Astrocyte (in vitro differentiated cells and primary cell): ENCODE measurements around the gene OR1J1. TPM values are rescaled to one million over a fixed set of nuclear protein-coding genes. Genes with fewer than 3 reads are reported as not detected.

Experiments
- DNase-seq: peaks from one replicate; pipeline ENCODE4 v3.0.0-alpha.2; 2010; ENCODE audit warnings: low read depth
- FAIRE-seq: peaks from 2 replicates; lab custom pipeline; 2011; peaks lifted over from hg19 to GRCh38; lab: Jason Lieb, UNC
- H2AFZ ChIP-seq: 2 replicates; pipeline ENCODE4 v1.6.0; 2012; ENCODE audit warnings: low read depth, low read length, inconsistent platforms
- H3K27ac ChIP-seq: 2 replicates; pipeline ENCODE4 v1.5.1; 2011; ENCODE audit warnings: low read depth, low read length, inconsistent platforms
- H3K27me3 ChIP-seq: 2 replicates; pipeline ENCODE4 v1.6.0; 2011; ENCODE audit warnings: low read length, inconsistent platforms; ENCODE audit not compliant: insufficient read depth
- H3K36me3 ChIP-seq: 2 replicates; pipeline ENCODE4 v1.5.1; 2011; ENCODE audit warnings: low read length, inconsistent platforms; ENCODE audit not compliant: insufficient read depth
- H3K4me1 ChIP-seq: 2 replicates; pipeline ENCODE4 v1.5.1; 2011; ENCODE audit warnings: low read length, inconsistent platforms; ENCODE audit not compliant: insufficient read depth
- H3K4me2 ChIP-seq: 2 replicates; pipeline ENCODE4 v1.6.0; 2012; ENCODE audit warnings: low read length, inconsistent platforms
- H3K4me3 ChIP-seq: 2 replicates; pipeline ENCODE4 v1.5.1; 2011; ENCODE audit warnings: low read depth, mild to moderate bottlenecking, low read length, inconsistent platforms; ENCODE audit not compliant: insufficient read depth
- H3K79me2 ChIP-seq: 2 replicates; pipeline ENCODE4 v1.6.0; 2012; ENCODE audit warnings: mild to moderate bottlenecking, low read length, inconsistent platforms; ENCODE audit not compliant: insufficient read depth
- H3K9ac ChIP-seq: 2 replicates; pipeline ENCODE4 v1.6.0; 2012; ENCODE audit warnings: mild to moderate bottlenecking, low read length, inconsistent platforms
- H3K9me3 ChIP-seq: 2 replicates; pipeline ENCODE4 v1.5.1; 2012; ENCODE audit warnings: low read depth, mild to moderate bottlenecking, low read length, inconsistent platforms; ENCODE audit not compliant: insufficient read depth
- H4K20me1 ChIP-seq: 2 replicates; pipeline ENCODE4 v1.6.0; 2012; ENCODE audit warnings: low read length, inconsistent platforms; ENCODE audit not compliant: insufficient read depth
- H3K27ac Mint-ChIP-seq: one replicate; pipeline ENCODE4 v1.8.0; 2021; ENCODE audit warnings: mild to moderate bottlenecking, mixed read lengths; ENCODE audit not compliant: unreplicated experiment
- H3K27me3 Mint-ChIP-seq: one replicate; pipeline ENCODE4 v1.8.0; 2021; ENCODE audit warnings: low read depth, mixed read lengths; ENCODE audit not compliant: unreplicated experiment
- H3K36me3 Mint-ChIP-seq: one replicate; pipeline ENCODE4 v1.8.0; 2021; ENCODE audit warnings: low read depth, mixed read lengths; ENCODE audit not compliant: unreplicated experiment
- H3K4me1 Mint-ChIP-seq: one replicate; pipeline ENCODE4 v1.8.0; 2021; ENCODE audit warnings: low read depth, mixed read lengths; ENCODE audit not compliant: unreplicated experiment
- H3K4me3 Mint-ChIP-seq: one replicate; pipeline ENCODE4 v1.8.0; 2021; ENCODE audit warnings: mild to moderate bottlenecking, moderate library complexity, mixed read lengths; ENCODE audit not compliant: unreplicated experiment
- H3K9me3 Mint-ChIP-seq: one replicate; pipeline ENCODE4 v1.8.0; 2021; ENCODE audit warnings: mild to moderate bottlenecking, mixed read lengths; ENCODE audit not compliant: unreplicated experiment
- CTCF ChIP-seq: IDR thresholded peaks from 2 replicates; pipeline ENCODE4 v1.5.1; 2011; ENCODE audit warnings: low read depth, mild to moderate bottlenecking, inconsistent platforms, low read length, moderate library complexity; ENCODE audit not compliant: insufficient read depth
- EZH2 ChIP-seq: IDR thresholded peaks from 2 replicates; pipeline ENCODE4 v1.6.1; 2012; ENCODE audit warnings: mild to moderate bottlenecking, low read length, inconsistent platforms; ENCODE audit not compliant: insufficient read depth
- total RNA-seq: library from RNA; stranded (reverse); gene quantifications from 2 replicates; pipeline ENCODE4 v1.2.1, GENCODE V29; 2021

OR1J1 gene
- total RNA-seq, 1 donor from 2014 or later: not detected

GRCh38 chr9:122466456-122466855, 11.3 kb downstream of the OR1J1 start:
- DNase-seq (no peak), FAIRE-seq (no peak)
- no peak overlapping the region for H3K4me3 ChIP-seq
- Mint-ChIP-seq H3K27me3 (peaks cover 39% of the 10 kb centered on the region), H3K4me3 (no peak overlapping the region), H3K36me3 (no peaks in the 10 kb centered on the region), H3K27ac (no peak overlapping the region), H3K4me1 (no peaks in the 10 kb centered on the region), H3K9me3 (peaks cover 11% of the 10 kb centered on the region)
- no peak overlapping the region for H3K9ac ChIP-seq
- H4K20me1 ChIP-seq: no peaks in the 10 kb centered on the region
- H2AFZ ChIP-seq: no peak overlapping the region
- H3K4me2 ChIP-seq: no peak overlapping the region
- no peaks in the 10 kb centered on the region for H3K4me1 ChIP-seq
- no peaks in the 10 kb centered on the region for H3K9me3 ChIP-seq
- H3K79me2 ChIP-seq: no peaks in the 10 kb centered on the region
- no peak overlapping the region for H3K27ac ChIP-seq
- peaks cover 6% of the 10 kb centered on the region for H3K27me3 ChIP-seq
- no peaks in the 10 kb centered on the region for H3K36me3 ChIP-seq
- TF ChIP-seq CTCF: no peak
- TF ChIP-seq EZH2: no peak

GRCh38 chr9:122464633-122465567, 12.8 kb downstream of the OR1J1 start:
- Histone ChIP-seq H2AFZ (peak overlapping the region; percentile 11), H3K9me3 (no peaks in the 10 kb centered on the region), H4K20me1 (no peaks in the 10 kb centered on the region), H3K4me1 (no peaks in the 10 kb centered on the region), H3K79me2 (no peaks in the 10 kb centered on the region), H3K36me3 (no peaks in the 10 kb centered on the region), H3K4me3 (peak overlapping the region; percentile 54), H3K27me3 (peaks cover 6% of the 10 kb centered on the region), H3K4me2 (peak overlapping the region; percentile 75), H3K9ac (peak overlapping the region; percentile 19), H3K27ac (no peak overlapping the region)
- TF ChIP-seq CTCF: peak; percentile 91
- TF ChIP-seq EZH2: no peak
- H3K4me1 Mint-ChIP-seq: no peaks in the 10 kb centered on the region
- peaks cover 11% of the 10 kb centered on the region for H3K9me3 Mint-ChIP-seq
- peak; percentile 23 for FAIRE-seq
- H3K27ac Mint-ChIP-seq: no peak overlapping the region
- peak; percentile 71 for DNase-seq
- no peaks in the 10 kb centered on the region for H3K36me3 Mint-ChIP-seq
- H3K4me3 Mint-ChIP-seq: peak overlapping the region; percentile 52
- peaks cover 50% of the 10 kb centered on the region for H3K27me3 Mint-ChIP-seq
